Measurements from ENCODE around the gene SPIRE1.

Gene SPIRE1

DNA sequence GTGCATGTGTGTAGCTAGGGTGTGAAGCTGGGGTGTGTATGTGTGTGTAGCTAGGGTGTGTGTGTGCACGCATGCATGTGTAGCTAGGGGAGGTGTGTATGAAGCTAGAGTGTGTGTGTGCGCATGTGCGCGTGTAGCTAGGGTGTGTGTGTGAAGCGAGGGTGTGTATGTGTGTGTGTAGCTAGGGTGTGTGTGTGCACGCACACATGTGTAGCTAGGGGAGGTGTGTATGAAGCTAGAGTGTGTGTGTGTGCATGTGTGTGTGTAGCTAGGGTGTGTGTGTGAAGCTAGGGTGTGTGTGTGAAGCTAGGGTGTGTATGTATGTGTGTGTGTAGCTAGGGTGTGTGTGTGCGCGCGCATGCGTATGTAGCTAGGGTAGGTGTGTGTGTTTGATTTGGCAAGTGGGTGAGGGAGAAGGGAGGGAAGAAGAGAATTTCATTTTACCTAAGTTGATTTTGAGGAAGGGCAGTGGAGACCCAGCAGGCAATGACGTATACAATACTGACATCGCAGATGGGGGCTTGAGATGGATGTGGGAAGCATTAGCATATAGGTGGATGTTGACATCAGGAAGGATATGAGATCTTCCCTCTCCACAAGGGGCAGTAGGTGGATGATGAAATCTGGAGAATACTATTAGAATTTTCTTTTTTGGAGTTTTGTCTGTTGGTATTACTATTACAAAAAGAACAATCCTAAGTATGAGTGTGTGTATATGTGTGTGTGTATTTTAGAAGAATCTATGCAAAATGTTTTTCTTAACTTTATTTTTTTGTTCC is 179.4 kb downstream of the SPIRE1 start:
- Histone ChIP-seq H3K79me2 (ENCODE audit: insufficient read depth, low read length) (no peaks in the 10 kb centered on the region), H3K9me2 (replicated peaks; ENCODE audit: insufficient read depth, low read length) (no peaks in the 10 kb centered on the region), H4K20me1 (ENCODE audit: low read depth, low read length) (no peaks in the 10 kb centered on the region), H3K9ac (ENCODE audit: low read length) (no peak overlapping the region), H3F3A (ENCODE audit: insufficient read depth) (no peaks in the 10 kb centered on the region), H3K4me2 (ENCODE audit: low read depth, low read length, poor library complexity, severe bottlenecking) (no peak overlapping the region), H3K27ac (ENCODE audit: low read depth, low read length) (no peak overlapping the region), H3K36me3 (ENCODE audit: low read length) (no peaks in the 10 kb centered on the region), H2AFZ (ENCODE audit: low read depth, low read length, severe bottlenecking) (no peak overlapping the region), H3K4me3 (ENCODE audit: insufficient read depth, low read length, poor library complexity, severe bottlenecking) (no peak overlapping the region), H3K27me3 (ENCODE audit: low read length) (no peaks in the 10 kb centered on the region), H3K9me3 (ENCODE audit: insufficient read depth, low read length) (no peaks in the 10 kb centered on the region)
- TF ChIP-seq EZH2phosphoT487 (conservative IDR thresholded peaks at IDR 0.05; ENCODE audit: low read length): no peak
- TF ChIP-seq, protein P1, sequence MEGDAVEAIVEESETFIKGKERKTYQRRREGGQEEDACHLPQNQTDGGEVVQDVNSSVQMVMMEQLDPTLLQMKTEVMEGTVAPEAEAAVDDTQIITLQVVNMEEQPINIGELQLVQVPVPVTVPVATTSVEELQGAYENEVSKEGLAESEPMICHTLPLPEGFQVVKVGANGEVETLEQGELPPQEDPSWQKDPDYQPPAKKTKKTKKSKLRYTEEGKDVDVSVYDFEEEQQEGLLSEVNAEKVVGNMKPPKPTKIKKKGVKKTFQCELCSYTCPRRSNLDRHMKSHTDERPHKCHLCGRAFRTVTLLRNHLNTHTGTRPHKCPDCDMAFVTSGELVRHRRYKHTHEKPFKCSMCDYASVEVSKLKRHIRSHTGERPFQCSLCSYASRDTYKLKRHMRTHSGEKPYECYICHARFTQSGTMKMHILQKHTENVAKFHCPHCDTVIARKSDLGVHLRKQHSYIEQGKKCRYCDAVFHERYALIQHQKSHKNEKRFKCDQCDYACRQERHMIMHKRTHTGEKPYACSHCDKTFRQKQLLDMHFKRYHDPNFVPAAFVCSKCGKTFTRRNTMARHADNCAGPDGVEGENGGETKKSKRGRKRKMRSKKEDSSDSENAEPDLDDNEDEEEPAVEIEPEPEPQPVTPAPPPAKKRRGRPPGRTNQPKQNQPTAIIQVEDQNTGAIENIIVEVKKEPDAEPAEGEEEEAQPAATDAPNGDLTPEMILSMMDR (IDR thresholded peaks at IDR 0.05; ENCODE audit: insufficient read depth, low read length, poor library complexity, severe bottlenecking): no peak

DNA sequence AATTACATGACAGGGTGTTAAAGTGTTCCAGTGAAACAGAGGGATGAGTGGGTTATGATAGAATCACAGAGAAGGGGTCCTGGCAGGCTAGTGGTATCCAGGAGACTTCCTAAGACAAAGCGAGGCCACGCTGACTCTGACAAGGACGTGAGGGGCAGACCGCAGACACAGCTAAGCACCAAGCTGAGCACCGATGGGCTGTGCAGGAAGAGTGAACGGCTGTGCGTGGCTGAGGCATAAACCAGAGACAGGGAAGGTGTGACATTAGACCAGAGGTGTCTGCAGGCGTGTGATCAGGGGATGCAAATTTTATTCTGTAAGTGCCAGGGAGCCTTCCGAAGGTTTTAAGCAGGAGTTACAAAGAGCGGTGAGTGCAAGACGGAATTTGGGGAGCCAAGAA is 180.3 kb downstream of the SPIRE1 start:
- Histone ChIP-seq H2AFZ (ENCODE audit: low read depth, low read length, severe bottlenecking) (no peak overlapping the region), H3K36me3 (ENCODE audit: low read length) (no peaks in the 10 kb centered on the region), H3K4me2 (ENCODE audit: low read depth, low read length, poor library complexity, severe bottlenecking) (no peak overlapping the region), H3K9ac (ENCODE audit: low read length) (no peak overlapping the region), H4K20me1 (ENCODE audit: low read depth, low read length) (no peaks in the 10 kb centered on the region), H3K27ac (ENCODE audit: low read depth, low read length) (no peak overlapping the region), H3K9me3 (ENCODE audit: insufficient read depth, low read length) (no peaks in the 10 kb centered on the region), H3K79me2 (ENCODE audit: insufficient read depth, low read length) (no peaks in the 10 kb centered on the region), H3F3A (ENCODE audit: insufficient read depth) (no peaks in the 10 kb centered on the region), H3K9me2 (replicated peaks; ENCODE audit: insufficient read depth, low read length) (no peaks in the 10 kb centered on the region), H3K4me3 (ENCODE audit: insufficient read depth, low read length, poor library complexity, severe bottlenecking) (no peak overlapping the region), H3K27me3 (ENCODE audit: low read length) (no peaks in the 10 kb centered on the region)
- TF ChIP-seq, protein P1 (IDR thresholded peaks at IDR 0.05; ENCODE audit: insufficient read depth, low read length, poor library complexity, severe bottlenecking): no peak
- TF ChIP-seq EZH2phosphoT487 (conservative IDR thresholded peaks at IDR 0.05; ENCODE audit: low read length): no peak

DNA sequence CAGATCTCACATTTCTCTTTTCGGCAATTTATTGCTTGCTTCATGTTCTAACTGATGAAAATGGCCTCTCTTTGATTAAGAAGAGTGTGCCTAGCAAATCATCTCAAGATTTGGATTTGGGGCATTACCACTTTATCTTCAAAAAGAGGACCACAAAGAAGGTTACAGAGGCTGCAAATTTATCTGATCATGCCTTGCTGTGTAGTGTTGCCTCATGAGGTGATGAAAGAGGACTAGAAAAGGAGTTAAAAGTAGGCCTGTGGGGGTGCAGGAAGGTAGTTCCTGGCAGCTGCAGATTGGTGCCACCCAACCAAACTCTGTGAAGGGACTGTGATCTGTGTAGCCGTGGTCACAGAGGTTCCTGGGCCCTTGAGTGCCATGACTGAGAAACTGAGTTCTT is 181.0 kb downstream of the SPIRE1 start:
- Histone ChIP-seq H3K9me3 (ENCODE audit: insufficient read depth, low read length) (no peaks in the 10 kb centered on the region), H3K79me2 (ENCODE audit: insufficient read depth, low read length) (no peaks in the 10 kb centered on the region), H3F3A (ENCODE audit: insufficient read depth) (no peaks in the 10 kb centered on the region), H3K27me3 (ENCODE audit: low read length) (no peaks in the 10 kb centered on the region), H3K4me3 (ENCODE audit: insufficient read depth, low read length, poor library complexity, severe bottlenecking) (no peak overlapping the region), H3K9ac (ENCODE audit: low read length) (no peak overlapping the region), H2AFZ (ENCODE audit: low read depth, low read length, severe bottlenecking) (no peak overlapping the region), H4K20me1 (ENCODE audit: low read depth, low read length) (no peaks in the 10 kb centered on the region), H3K27ac (ENCODE audit: low read depth, low read length) (no peak overlapping the region), H3K36me3 (ENCODE audit: low read length) (no peaks in the 10 kb centered on the region), H3K9me2 (replicated peaks; ENCODE audit: insufficient read depth, low read length) (no peaks in the 10 kb centered on the region), H3K4me2 (ENCODE audit: low read depth, low read length, poor library complexity, severe bottlenecking) (no peak overlapping the region)
- TF ChIP-seq EZH2phosphoT487 (conservative IDR thresholded peaks at IDR 0.05; ENCODE audit: low read length): no peak
- TF ChIP-seq, protein P1 (IDR thresholded peaks at IDR 0.05; ENCODE audit: insufficient read depth, low read length, poor library complexity, severe bottlenecking): no peak
